Mucosa of rectum (tissue), 2 donors: ENCODE results near the gene FOXN3.

Source experiments
- H3K27ac ChIP-seq, 2 donors: one replicate each; pipeline ENCODE4 v1.7.0; 2013; ENCODE audit warnings: inconsistent platforms in 2 of 2, low read depth in 2 of 2, low read length in 2 of 2
- H3K27me3 ChIP-seq, 2 donors: one replicate each; pipeline ENCODE4 v1.7.0; 2013; ENCODE audit warnings: low read length in 2 of 2; ENCODE audit not compliant: control insufficient read depth in 2 of 2, insufficient read depth in 2 of 2
- H3K36me3 ChIP-seq, 2 donors: one replicate each; pipeline ENCODE4 v1.7.0; 2013; ENCODE audit warnings: low read length in 2 of 2; ENCODE audit not compliant: control insufficient read depth in 2 of 2, insufficient read depth in 2 of 2
- H3K4me1 ChIP-seq, 2 donors: one replicate each; pipeline ENCODE4 v1.7.0; 2013; ENCODE audit warnings: low read length in 2 of 2, mild to moderate bottlenecking in 1 of 2; ENCODE audit not compliant: control insufficient read depth in 2 of 2, insufficient read depth in 2 of 2
- H3K4me3 ChIP-seq, 2 donors: one replicate each; pipeline ENCODE4 v1.7.0; 2013; ENCODE audit warnings: low read length in 2 of 2
- H3K9ac ChIP-seq, 2 donors: one replicate each; pipeline ENCODE4 v1.7.0; 2013; ENCODE audit warnings: low read length in 2 of 2, low read depth in 1 of 2, mild to moderate bottlenecking in 1 of 2
- H3K9me3 ChIP-seq, 2 donors: one replicate each; pipeline ENCODE4 v1.7.0; 2013; ENCODE audit warnings: low read length in 2 of 2; ENCODE audit not compliant: control insufficient read depth in 2 of 2
- donor health status: healthy.
- donor health status: Normal muscosa, but diverticular disease.

Gene FOXN3, protein sequence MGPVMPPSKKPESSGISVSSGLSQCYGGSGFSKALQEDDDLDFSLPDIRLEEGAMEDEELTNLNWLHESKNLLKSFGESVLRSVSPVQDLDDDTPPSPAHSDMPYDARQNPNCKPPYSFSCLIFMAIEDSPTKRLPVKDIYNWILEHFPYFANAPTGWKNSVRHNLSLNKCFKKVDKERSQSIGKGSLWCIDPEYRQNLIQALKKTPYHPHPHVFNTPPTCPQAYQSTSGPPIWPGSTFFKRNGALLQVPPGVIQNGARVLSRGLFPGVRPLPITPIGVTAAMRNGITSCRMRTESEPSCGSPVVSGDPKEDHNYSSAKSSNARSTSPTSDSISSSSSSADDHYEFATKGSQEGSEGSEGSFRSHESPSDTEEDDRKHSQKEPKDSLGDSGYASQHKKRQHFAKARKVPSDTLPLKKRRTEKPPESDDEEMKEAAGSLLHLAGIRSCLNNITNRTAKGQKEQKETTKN

DNA sequence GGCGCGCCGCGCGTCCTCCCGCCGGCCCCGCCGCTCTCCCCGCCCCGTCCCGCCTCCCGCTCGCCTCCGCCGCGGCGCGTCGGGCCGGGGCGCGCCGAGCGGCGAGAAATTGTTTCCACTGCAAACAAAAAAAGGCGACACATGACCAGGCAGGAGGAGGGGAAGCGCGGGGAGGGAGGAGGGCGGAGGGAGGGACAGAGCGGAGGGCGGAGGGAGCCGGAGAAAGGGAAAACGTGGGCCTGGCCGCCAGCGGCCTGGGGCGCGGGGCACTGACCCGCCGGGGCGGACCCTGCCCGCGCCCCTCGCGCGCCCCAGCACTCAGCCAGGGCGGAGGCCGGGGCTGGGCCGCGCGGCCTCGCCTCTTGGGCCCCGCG lies at the start of gene FOXN3:
TSS of gene FOXN3 (minus strand) at position 143 of the 374 bp plus-strand sequence. CDS start 4,757 bp downstream, outside the sequence.
- Histone ChIP-seq H3K27ac (peak within 1 kb of the TSS; percentile 89 to 93), H3K27me3 (no peaks in the 10 kb centered on the region), H3K36me3 (peaks cover 4% of the 10 kb centered on the region in 2 donors), H3K4me1 (peaks cover 23 to 40% of the 10 kb centered on the region in 2 donors), H3K4me3 (peak within 1 kb of the TSS; percentile 87 to 100), H3K9me3 (no peaks in the 10 kb centered on the region), H3K9ac (peak within 1 kb of the TSS; percentile 88 to 92)

DNA sequence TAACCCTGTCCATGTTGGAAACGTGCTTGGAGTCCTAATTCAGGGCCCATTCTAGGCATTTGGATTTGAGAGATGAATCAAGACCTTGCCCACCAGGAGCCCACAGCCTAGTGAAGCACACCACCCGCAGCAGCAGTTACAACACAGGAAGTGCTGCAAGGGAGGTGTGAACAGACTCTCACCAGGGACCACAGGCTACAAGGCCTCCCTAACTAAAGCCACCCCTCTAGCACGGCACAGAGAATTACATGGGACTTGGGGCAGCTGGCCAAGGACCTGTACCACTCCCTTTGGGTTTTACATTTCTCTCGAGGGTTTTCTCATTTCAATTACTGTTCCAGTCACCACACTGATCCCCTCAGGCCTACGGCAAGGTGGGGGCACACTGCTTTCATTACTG lies 49.5 kb upstream of the FOXN3 start:
- no peak overlapping the region for H3K9ac ChIP-seq
- H3K27me3 ChIP-seq, result no peaks in the 10 kb centered on the region
- peaks cover 0 to 2% of the 10 kb centered on the region in 2 donors for H3K4me1 ChIP-seq
- no peaks in the 10 kb centered on the region for H3K36me3 ChIP-seq
- H3K9me3 ChIP-seq, result no peaks in the 10 kb centered on the region
- H3K4me3 ChIP-seq, result no peak overlapping the region
- H3K27ac ChIP-seq, result no peak overlapping the region

DNA sequence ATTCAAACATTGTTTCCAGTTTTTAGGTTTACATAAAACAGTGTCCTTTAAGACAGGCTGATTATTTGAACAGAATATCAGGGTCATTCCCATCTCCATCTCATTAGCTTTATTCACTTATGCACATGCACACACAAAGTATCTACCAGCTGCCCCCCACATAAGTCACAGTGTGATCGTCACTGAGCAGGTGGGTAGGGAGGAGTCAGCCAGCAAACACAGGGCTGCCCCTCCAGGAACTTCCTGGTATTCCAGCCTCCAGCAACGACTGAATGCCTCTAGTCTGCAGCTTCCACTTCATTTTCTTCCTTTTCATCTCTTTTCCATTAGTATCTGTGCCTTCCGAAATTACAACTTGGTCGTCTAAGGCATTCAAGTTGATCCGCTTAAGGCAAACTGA lies 48.8 kb upstream of the FOXN3 start:
- H3K9ac ChIP-seq, result no peak overlapping the region
- H3K9me3 ChIP-seq, result no peaks in the 10 kb centered on the region
- no peaks in the 10 kb centered on the region for H3K27me3 ChIP-seq
- H3K4me3 ChIP-seq, result no peak overlapping the region
- H3K4me1 ChIP-seq, result peaks cover 0 to 1% of the 10 kb centered on the region in 2 donors
- no peaks in the 10 kb centered on the region for H3K36me3 ChIP-seq
- H3K27ac ChIP-seq, result no peak overlapping the region

DNA sequence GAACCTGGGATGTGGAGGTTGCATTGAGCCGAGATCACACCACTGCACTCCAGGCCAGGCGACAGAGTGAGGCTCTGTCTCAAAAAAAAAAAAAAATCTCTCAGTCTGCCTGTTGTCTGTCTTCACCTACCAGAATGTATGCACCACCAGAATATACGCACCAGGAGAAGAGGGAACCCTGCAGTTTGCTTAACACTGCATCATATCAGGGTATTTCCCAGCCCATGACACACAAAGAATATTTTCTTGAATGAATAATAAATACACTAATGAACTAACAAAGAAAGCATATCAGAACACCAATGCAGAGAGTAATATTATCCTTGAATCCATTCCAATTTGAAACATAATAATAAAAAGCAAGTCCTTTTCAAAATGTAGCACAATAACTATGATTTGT lies 44.2 kb upstream of the FOXN3 start:
- Histone ChIP-seq H3K4me3 (no peak overlapping the region), H3K27me3 (no peaks in the 10 kb centered on the region), H3K27ac (no peak overlapping the region), H3K36me3 (no peaks in the 10 kb centered on the region), H3K4me1 (no peaks in the 10 kb centered on the region), H3K9ac (no peak overlapping the region), H3K9me3 (no peaks in the 10 kb centered on the region)

DNA sequence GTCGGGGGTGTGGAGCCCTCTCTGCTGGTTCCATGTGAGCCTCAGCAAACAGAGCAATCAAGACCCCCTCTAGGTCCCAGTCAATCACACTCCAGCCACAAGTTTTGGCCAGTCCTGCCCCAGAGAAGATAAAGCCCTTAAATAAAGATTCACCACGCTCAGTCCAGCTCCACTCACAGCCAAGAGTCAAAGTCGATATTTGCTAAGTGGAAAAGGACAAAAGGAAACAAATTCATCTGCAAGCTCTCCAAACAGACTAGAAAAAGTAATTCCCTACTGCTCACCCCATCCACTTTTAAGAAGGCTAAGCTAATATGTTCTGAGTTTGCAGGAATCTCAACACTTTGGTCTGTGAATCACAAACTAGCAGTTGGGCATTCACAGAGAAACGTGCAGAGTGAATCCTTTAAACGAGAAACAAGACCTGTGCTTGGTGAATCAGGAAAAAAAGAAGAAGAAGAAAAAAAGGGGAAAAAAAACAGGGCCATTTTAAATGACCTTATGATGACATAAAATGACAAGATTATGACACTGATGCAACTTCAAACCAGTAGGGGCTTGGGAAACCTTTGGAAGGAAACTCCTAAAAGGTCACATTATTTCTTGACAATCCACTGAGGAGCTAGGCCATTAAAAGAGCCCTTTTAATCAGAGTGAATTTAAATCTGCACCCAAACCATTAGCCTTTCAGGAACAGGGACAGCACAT lies 41.8 kb upstream of the FOXN3 start:
- Histone ChIP-seq H3K4me1 (peaks cover 0 to 3% of the 10 kb centered on the region in 2 donors), H3K9ac (no peak overlapping the region), H3K27ac (no peak overlapping the region), H3K9me3 (no peaks in the 10 kb centered on the region), H3K36me3 (no peaks in the 10 kb centered on the region), H3K4me3 (no peak overlapping the region), H3K27me3 (no peaks in the 10 kb centered on the region)

DNA sequence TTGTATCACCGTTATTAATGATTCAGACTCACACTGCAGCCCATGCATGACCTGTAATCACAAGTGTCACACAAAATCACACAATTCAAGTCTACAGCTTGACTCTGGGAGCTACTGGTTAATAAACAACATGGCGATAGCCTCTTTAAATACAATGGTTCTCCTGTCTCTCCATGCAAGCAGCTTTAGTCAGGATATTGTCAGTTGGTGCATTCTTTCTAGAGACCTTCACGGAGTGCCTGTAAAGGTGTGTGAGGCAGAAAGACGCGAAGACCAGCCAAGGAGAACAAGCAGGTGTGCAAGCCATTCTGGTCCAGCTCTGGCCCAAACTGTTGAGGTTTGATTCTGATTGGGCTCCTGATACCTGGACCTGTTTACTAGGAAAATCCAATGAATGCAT lies 40.0 kb upstream of the FOXN3 start:
- Histone ChIP-seq H3K9me3 (no peaks in the 10 kb centered on the region), H3K9ac (no peak overlapping the region), H3K27me3 (no peaks in the 10 kb centered on the region), H3K36me3 (no peaks in the 10 kb centered on the region), H3K4me1 (peaks cover 0 to 3% of the 10 kb centered on the region in 2 donors), H3K27ac (no peak overlapping the region), H3K4me3 (no peak overlapping the region)

DNA sequence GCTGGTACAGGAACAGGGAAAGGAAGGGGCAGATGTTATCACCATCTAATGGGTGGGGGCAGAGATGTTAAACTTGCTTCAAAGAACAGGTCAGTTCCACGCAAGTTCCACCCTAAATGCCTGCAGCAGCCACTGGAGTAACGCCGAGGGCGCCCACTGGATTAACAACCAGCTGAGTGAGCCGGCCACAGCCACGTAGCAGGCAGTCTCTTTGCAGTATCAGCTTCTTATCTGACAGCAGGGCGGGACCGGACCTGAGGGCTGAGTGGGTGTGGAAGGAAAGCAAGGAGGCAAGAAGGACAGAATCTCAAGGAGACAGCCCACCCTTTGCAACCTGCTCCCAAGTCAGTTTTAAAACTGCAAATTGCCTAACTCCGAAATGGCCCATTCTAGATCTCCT lies 38.4 kb upstream of the FOXN3 start:
- H3K27ac ChIP-seq, result no peak overlapping the region
- no peaks in the 10 kb centered on the region for H3K9me3 ChIP-seq
- no peak overlapping the region for H3K4me3 ChIP-seq
- no peak overlapping the region for H3K9ac ChIP-seq
- no peaks in the 10 kb centered on the region for H3K27me3 ChIP-seq
- peaks cover 0 to 3% of the 10 kb centered on the region in 2 donors for H3K4me1 ChIP-seq
- H3K36me3 ChIP-seq, result no peaks in the 10 kb centered on the region

DNA sequence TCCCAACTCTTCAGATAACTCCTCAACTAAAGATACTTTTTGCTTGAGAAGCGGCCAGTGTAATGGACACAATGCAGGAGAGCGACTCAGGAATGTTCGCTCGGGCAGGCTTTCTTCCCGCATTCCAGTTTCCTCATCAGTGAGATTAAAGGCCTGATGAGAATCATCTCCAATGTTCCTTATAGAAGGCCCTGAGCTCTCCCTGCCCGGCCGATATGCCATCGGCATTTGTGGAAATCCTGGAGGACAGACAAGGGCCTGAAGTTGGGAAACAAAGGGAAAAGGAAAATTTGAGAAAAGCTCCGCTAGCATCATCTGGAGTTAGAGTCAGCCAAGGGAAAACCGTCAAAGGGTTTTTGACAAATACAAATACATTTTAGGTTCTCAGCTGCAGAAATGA lies 38.0 kb upstream of the FOXN3 start:
- no peak overlapping the region for H3K27ac ChIP-seq
- H3K27me3 ChIP-seq, result no peaks in the 10 kb centered on the region
- H3K36me3 ChIP-seq, result no peaks in the 10 kb centered on the region
- no peak overlapping the region for H3K9ac ChIP-seq
- H3K4me3 ChIP-seq, result no peak overlapping the region
- H3K9me3 ChIP-seq, result no peaks in the 10 kb centered on the region
- H3K4me1 ChIP-seq, result peaks cover 0 to 3% of the 10 kb centered on the region in 2 donors

DNA sequence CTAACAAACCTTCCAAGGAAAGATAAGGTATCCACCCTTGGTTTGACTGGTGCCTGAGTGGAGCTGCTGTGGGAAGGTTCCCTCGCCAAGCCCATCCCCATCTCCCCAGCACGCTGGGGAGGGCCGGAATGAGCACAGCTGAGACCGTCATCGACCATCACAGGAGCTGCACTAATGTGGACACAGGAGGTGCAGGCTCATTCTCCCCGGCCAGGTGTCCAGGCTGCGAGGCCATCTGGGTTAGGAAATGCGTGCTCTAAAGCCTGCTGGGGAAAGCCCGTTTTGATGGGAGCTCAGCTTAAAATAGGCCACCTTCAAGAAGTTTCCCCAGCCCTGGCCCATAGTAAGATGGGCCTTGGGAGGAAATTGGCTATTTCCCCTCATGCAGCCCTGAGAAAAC lies 35.2 kb upstream of the FOXN3 start:
- Histone ChIP-seq H3K9ac (no peak overlapping the region), H3K4me1 (peaks cover 2 to 3% of the 10 kb centered on the region in 2 donors), H3K36me3 (no peaks in the 10 kb centered on the region), H3K27ac (no peak overlapping the region), H3K9me3 (no peaks in the 10 kb centered on the region), H3K27me3 (no peaks in the 10 kb centered on the region), H3K4me3 (no peak overlapping the region)

DNA sequence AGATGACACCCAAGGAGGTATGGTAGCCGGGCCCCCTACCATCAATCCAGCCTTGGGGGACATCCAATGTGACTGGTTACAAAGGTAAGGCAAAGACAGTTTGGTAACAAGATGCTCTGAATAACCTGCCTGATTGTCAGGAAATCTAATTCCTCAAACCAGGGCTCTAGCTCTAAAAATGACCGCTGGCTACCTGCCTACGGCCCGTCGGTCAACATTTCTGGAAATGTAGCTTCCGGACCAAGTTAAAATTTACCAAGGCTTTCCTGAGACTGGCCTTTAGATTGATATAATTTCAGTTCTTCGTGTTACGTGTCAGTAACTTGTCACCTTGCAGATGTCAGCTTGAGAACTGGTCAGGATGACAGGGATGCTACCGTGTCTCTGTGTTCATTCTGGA lies 34.2 kb upstream of the FOXN3 start:
- peaks cover 3% of the 10 kb centered on the region in 2 donors for H3K4me1 ChIP-seq
- no peak overlapping the region for H3K9ac ChIP-seq
- H3K27ac ChIP-seq, result no peak overlapping the region
- H3K4me3 ChIP-seq, result no peak overlapping the region
- no peaks in the 10 kb centered on the region for H3K36me3 ChIP-seq
- no peaks in the 10 kb centered on the region for H3K9me3 ChIP-seq
- no peaks in the 10 kb centered on the region for H3K27me3 ChIP-seq
